Ammon's horn (tissue), 1 donor: ENCODE measurements around the gene TBX4.
"Not testable (repeated sequence)": the region's sequence is repeated elsewhere in the genome, so short reads cannot be mapped to it uniquely, and the experiment has no call there.

ENCODE experiments used
- DNase-seq: peaks from one replicate; pipeline ENCODE4 v3.0.0-alpha.2; 2016; ENCODE audit warnings: low spot score

TBX4 gene

GRCh38 chr17:61527441-61527840 lies 75.2 kb downstream of the TBX4 start:
- not testable (repeated sequence) for DNase-seq

DNA sequence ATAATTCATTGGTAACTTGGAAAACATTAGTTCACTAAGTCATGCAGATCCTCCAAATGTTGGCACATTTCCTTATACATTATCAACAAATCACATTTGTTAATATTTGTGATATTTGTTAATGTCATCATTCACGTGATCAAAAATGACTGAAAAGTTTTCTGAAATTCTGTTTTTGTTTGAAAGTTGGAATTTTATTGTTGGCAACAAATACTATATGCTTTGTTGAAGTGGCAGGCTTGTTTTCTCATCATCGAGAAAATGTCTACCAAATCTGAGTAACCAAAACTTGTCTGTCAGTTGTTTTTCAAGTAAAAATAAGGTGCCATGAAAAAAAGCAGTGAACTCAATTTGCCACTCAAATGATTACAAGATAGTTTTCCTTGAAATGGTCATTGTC lies 75.9 kb downstream of the TBX4 start:
- DNase-seq: no peak

DNA sequence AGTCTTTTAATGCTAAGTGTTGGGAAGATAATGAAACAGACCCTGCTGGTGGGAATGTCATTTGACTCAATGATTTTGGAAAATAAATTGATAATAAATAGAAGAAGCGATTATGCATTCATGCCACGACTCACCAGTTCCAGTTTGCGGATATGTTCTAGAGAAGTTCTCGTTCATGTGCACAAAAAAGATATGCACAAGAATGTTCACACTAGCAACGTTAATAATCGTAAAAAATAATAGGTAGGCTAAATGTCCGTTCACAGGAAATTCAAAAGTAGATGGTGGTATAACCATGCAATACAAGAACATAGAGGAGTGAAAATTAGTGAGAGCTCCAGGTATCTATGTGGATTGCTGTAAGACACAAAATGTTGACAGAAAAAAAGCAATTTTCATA lies 79.0 kb downstream of the TBX4 start:
- DNase-seq: no peak

- no peak for DNase-seq
Observed at GRCh38 chr17:61532826-61533225, 80.6 kb downstream of the TBX4 start.

DNA sequence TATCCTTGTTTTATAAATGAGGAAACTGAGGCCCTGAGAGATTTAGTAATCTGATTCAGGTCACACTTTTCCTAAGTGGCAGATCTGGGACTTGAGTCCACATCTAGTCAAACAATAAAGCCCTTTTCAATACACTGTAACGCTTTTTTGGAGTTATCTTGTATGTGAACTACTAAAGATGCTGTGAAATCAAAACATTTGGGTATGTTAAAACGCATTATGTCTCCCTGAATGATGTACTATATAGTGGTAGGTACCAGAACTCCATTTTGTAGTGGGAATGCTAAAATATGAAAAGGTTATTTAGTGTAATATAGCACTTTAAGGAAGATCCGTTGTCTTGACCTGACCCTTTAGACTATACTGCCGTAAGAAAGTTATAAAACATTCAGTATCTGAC lies 81.6 kb downstream of the TBX4 start:
- DNase-seq: no peak

DNA sequence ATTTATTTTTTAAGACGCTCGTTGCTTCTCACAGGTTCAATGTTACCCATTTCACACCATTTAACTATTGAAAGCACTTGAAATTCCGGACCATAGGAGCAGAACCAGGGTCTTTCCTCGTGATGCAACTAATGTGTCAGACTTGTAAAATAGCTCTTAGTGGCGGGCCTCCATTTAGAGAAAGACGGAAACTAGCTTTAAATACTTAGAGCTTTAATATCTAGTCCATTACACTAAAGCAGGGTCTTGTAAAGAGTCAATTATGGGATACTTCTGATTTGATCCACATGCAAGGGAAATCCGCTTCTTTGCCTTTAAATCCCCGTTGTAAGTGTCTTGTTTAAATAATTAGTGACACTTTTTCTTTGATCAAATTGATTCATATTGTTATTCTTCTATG lies 82.2 kb downstream of the TBX4 start:
- DNase-seq: no peak
